ENCODE measurements around the gene CTXND1.

CTXND1 gene

DNA sequence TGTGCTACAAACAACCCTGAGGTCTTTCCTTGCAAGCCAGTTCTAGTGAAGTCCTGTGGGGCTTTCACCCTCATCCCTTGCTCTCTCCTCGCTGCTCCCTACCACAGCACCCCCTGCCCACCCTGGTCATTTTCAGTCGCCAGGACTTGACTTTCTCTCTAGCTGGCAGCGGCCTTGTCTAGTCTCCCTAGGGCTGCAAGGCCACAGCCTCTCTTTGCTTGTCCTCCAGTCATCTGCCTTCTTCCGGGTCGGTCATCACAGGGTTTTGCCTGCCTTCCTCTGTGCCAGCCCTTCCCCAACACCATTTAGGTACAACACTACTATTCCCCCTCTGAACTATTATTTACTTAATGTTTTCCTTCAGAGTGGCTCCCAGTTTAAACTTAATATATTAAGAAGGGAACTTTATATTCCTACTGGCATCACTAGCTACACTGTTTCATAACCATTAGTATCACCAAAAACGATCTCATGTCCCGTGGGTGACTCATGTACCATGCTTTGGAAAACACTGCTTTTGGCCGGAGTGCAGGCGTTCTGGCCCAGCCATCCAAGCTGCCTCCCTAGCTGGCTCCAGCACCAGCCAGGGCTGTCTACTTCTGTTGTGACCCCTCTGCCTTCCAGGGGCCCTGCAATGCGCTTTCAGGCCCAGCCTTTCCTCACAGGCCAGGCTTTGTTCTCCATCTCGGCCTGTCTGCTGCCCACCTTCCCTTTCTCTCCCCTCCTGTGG is 77.8 kb downstream of the CTXND1 start:
- peak overlapping the region; percentile 66 for H3K9ac ChIP-seq (ENCODE audit: low read length)
- H4K8ac ChIP-seq (ENCODE audit: low read length) = peak overlapping the region; percentile 13
- H3K18ac ChIP-seq (ENCODE audit: low read depth in 1 of 2, low read length in 2 of 2) = no peak overlapping the region
- H2BK5ac ChIP-seq (ENCODE audit: low read depth, low read length, poor library complexity, severe bottlenecking) = no peak overlapping the region
- peaks cover 3% of the 10 kb centered on the region for H3K79me1 ChIP-seq (replicated peaks; ENCODE audit: low read length, poor library complexity, severe bottlenecking)
- no peaks in the 10 kb centered on the region for H3K27me3 ChIP-seq (ENCODE audit: control insufficient read depth in 1 of 2, insufficient read depth in 1 of 2, low read length in 2 of 2)
- no peaks in the 10 kb centered on the region for H3K9me3 ChIP-seq (ENCODE audit: control insufficient read depth, low read length)
- H2BK120ac ChIP-seq (ENCODE audit: low read depth, low read length) = no peak overlapping the region
- H3K36me3 ChIP-seq (ENCODE audit: control insufficient read depth in 1 of 2, insufficient read depth in 2 of 2, low read depth in 1 of 2, low read length in 2 of 2) = peaks cover 51 to 67% of the 10 kb centered on the region in 2 experiments
- H3K27ac ChIP-seq (ENCODE audit: low read length, poor library complexity, severe bottlenecking) = no peak overlapping the region
- no peak overlapping the region for H4K91ac ChIP-seq (ENCODE audit: low read length)
- peak overlapping the region in 1 of 2 experiments; percentile 7 for H3K14ac ChIP-seq (ENCODE audit: low read length in 2 of 2)
- H3K4me3 ChIP-seq (ENCODE audit: insufficient read depth in 1 of 2, low read depth in 1 of 2, low read length in 2 of 2) = no peak overlapping the region
- no peak overlapping the region for H2AK5ac ChIP-seq (ENCODE audit: low read length, severe bottlenecking)
- WGBS = 85% methylated on average over 11 of the region's 11 CpGs
- no peak overlapping the region for H2BK12ac ChIP-seq (ENCODE audit: low read length in 2 of 2)
- H3K4me2 ChIP-seq (ENCODE audit: low read length, poor library complexity, severe bottlenecking) = no peak overlapping the region
- H2BK15ac ChIP-seq (ENCODE audit: low read depth, poor library complexity, severe bottlenecking) = no peak overlapping the region
- no peak overlapping the region for H3K4ac ChIP-seq (ENCODE audit: low read depth in 1 of 2, low read length in 2 of 2)
- peaks cover 4% of the 10 kb centered on the region for H3K4me1 ChIP-seq (ENCODE audit: control insufficient read depth, insufficient read depth, low read depth, low read length)
- H2AFZ ChIP-seq (ENCODE audit: low read depth, low read length) = no peak overlapping the region
- DNase-seq = peak; percentile 37
- no peak overlapping the region for H3K23ac ChIP-seq (ENCODE audit: low read length in 2 of 2)

DNA sequence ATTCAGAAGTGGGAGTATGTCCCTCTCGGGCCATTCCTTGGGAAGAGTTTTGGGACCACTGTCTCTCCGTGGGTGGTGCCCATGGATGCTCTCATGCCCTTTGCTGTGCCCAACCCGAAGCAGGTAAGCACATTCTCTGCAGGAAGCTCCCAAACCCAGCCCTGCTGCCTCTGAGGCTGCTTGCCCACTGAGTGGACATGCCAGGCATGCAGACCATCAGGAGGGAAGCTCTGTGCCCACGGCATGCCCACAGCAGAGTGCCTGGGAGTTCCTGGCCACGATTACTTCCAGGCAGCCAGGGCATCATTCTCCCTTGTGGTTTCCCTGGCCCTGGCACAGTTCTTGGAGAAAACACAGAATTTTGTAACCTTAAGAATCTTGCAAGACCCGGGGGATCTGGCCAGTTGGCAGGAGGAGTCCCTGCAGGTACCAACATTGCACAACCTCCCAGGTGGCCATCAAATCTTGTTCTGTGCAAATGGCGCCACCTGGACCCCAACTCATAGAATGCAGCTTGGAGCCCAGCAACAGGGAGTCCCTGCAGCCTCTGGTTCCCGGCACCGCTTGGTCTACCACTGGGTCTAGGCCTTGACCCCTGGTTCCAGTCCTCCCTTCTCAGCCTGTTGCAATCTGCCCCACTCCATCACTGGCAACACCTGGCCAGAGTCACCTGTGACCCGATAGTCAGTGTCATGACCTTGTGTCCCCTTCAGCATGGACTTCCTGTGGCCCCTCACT is 78.8 kb downstream of the CTXND1 start:
- no peak overlapping the region for H3K14ac ChIP-seq (ENCODE audit: low read length in 2 of 2)
- H4K91ac ChIP-seq (ENCODE audit: low read length) = peak overlapping the region; percentile 22
- no peak overlapping the region for H2AFZ ChIP-seq (ENCODE audit: low read depth, low read length)
- H3K27me3 ChIP-seq (ENCODE audit: control insufficient read depth in 1 of 2, insufficient read depth in 1 of 2, low read length in 2 of 2) = no peaks in the 10 kb centered on the region
- peaks cover 5% of the 10 kb centered on the region for H3K4me1 ChIP-seq (ENCODE audit: control insufficient read depth, insufficient read depth, low read depth, low read length)
- H3K18ac ChIP-seq (ENCODE audit: low read depth in 1 of 2, low read length in 2 of 2) = no peak overlapping the region
- 72% methylated on average over 10 of the region's 10 CpGs for WGBS
- no peak overlapping the region for H2BK5ac ChIP-seq (ENCODE audit: low read depth, low read length, poor library complexity, severe bottlenecking)
- no peak overlapping the region for H3K4me3 ChIP-seq (ENCODE audit: insufficient read depth in 1 of 2, low read depth in 1 of 2, low read length in 2 of 2)
- H3K36me3 ChIP-seq (ENCODE audit: control insufficient read depth in 1 of 2, insufficient read depth in 2 of 2, low read depth in 1 of 2, low read length in 2 of 2) = peaks cover 58 to 70% of the 10 kb centered on the region in 2 experiments
- H2BK12ac ChIP-seq (ENCODE audit: low read length in 2 of 2) = no peak overlapping the region
- H3K4me2 ChIP-seq (ENCODE audit: low read length, poor library complexity, severe bottlenecking) = no peak overlapping the region
- no peak overlapping the region for H3K4ac ChIP-seq (ENCODE audit: low read depth in 1 of 2, low read length in 2 of 2)
- H3K9ac ChIP-seq (ENCODE audit: low read length) = peak overlapping the region; percentile 66
- H3K23ac ChIP-seq (ENCODE audit: low read length in 2 of 2) = no peak overlapping the region
- H3K9me3 ChIP-seq (ENCODE audit: control insufficient read depth, low read length) = no peaks in the 10 kb centered on the region
- H2BK120ac ChIP-seq (ENCODE audit: low read depth, low read length) = no peak overlapping the region
- H2AK5ac ChIP-seq (ENCODE audit: low read length, severe bottlenecking) = no peak overlapping the region
- peak overlapping the region; percentile 32 for H4K8ac ChIP-seq (ENCODE audit: low read length)
- peaks cover 3% of the 10 kb centered on the region for H3K79me1 ChIP-seq (replicated peaks; ENCODE audit: low read length, poor library complexity, severe bottlenecking)
- no peak overlapping the region for H2BK15ac ChIP-seq (ENCODE audit: low read depth, poor library complexity, severe bottlenecking)
- DNase-seq = peak; percentile 60
- no peak overlapping the region for H3K27ac ChIP-seq (ENCODE audit: low read length, poor library complexity, severe bottlenecking)

GRCh38 chr15:80172401-80172800 is 79.6 kb downstream of the CTXND1 start:
- Histone ChIP-seq H3K4me1 (ENCODE audit: control insufficient read depth, insufficient read depth, low read depth, low read length) (peaks cover 6% of the 10 kb centered on the region), H3K27ac (ENCODE audit: low read length, poor library complexity, severe bottlenecking) (no peak overlapping the region), H2AK5ac (ENCODE audit: low read length, severe bottlenecking) (no peak overlapping the region), H4K8ac (ENCODE audit: low read length) (no peak overlapping the region), H3K18ac (ENCODE audit: low read depth in 1 of 2, low read length in 2 of 2) (no peak overlapping the region), H3K4ac (ENCODE audit: low read depth in 1 of 2, low read length in 2 of 2) (no peak overlapping the region), H2AFZ (ENCODE audit: low read depth, low read length) (no peak overlapping the region), H2BK5ac (ENCODE audit: low read depth, low read length, poor library complexity, severe bottlenecking) (no peak overlapping the region), H3K27me3 (ENCODE audit: control insufficient read depth in 1 of 2, insufficient read depth in 1 of 2, low read length in 2 of 2) (no peaks in the 10 kb centered on the region), H3K4me3 (ENCODE audit: insufficient read depth in 1 of 2, low read depth in 1 of 2, low read length in 2 of 2) (no peak overlapping the region), H3K9me3 (ENCODE audit: control insufficient read depth, low read length) (no peaks in the 10 kb centered on the region), H4K91ac (ENCODE audit: low read length) (no peak overlapping the region), H3K79me1 (replicated peaks; ENCODE audit: low read length, poor library complexity, severe bottlenecking) (peaks cover 3% of the 10 kb centered on the region), H2BK12ac (ENCODE audit: low read length in 2 of 2) (no peak overlapping the region), H2BK120ac (ENCODE audit: low read depth, low read length) (no peak overlapping the region), H3K9ac (ENCODE audit: low read length) (no peak overlapping the region), H2BK15ac (ENCODE audit: low read depth, poor library complexity, severe bottlenecking) (no peak overlapping the region), H3K14ac (ENCODE audit: low read length in 2 of 2) (no peak overlapping the region), H3K36me3 (ENCODE audit: control insufficient read depth in 1 of 2, insufficient read depth in 2 of 2, low read depth in 1 of 2, low read length in 2 of 2) (peaks cover 56 to 71% of the 10 kb centered on the region in 2 experiments), H3K4me2 (ENCODE audit: low read length, poor library complexity, severe bottlenecking) (no peak overlapping the region), H3K23ac (ENCODE audit: low read length in 2 of 2) (no peak overlapping the region)
- no peak for DNase-seq
- WGBS = 96% methylated on average over 7 of the region's 8 CpGs

DNA sequence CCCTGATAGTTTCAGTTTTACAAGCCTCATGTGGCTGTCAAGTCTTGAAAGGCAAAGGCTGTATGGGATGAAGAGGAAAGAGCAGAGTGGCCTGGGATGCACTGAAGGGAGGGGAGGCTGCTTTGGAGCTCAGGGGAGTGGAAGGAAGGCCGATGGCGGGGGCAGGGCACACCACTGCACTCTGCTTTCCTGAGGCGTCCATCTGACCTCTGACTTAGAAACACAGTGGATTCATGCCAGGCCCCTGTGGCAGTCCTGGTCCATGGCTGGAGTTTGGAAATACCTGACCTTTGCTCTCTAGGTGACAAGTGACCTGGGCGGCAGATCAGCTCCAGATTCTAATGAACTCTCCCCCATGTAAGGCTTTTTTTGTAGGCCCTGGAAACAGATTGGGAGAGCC is 80.2 kb downstream of the CTXND1 start:
- Histone ChIP-seq H4K8ac (ENCODE audit: low read length) (no peak overlapping the region), H3K4me2 (ENCODE audit: low read length, poor library complexity, severe bottlenecking) (no peak overlapping the region), H3K27ac (ENCODE audit: low read length, poor library complexity, severe bottlenecking) (no peak overlapping the region), H2BK120ac (ENCODE audit: low read depth, low read length) (no peak overlapping the region), H2BK5ac (ENCODE audit: low read depth, low read length, poor library complexity, severe bottlenecking) (no peak overlapping the region), H3K18ac (ENCODE audit: low read depth in 1 of 2, low read length in 2 of 2) (no peak overlapping the region), H2AK5ac (ENCODE audit: low read length, severe bottlenecking) (no peak overlapping the region), H3K9me3 (ENCODE audit: control insufficient read depth, low read length) (no peaks in the 10 kb centered on the region), H4K91ac (ENCODE audit: low read length) (no peak overlapping the region), H3K23ac (ENCODE audit: low read length in 2 of 2) (no peak overlapping the region), H2BK15ac (ENCODE audit: low read depth, poor library complexity, severe bottlenecking) (no peak overlapping the region), H3K9ac (ENCODE audit: low read length) (no peak overlapping the region), H3K4ac (ENCODE audit: low read depth in 1 of 2, low read length in 2 of 2) (no peak overlapping the region), H3K4me3 (ENCODE audit: insufficient read depth in 1 of 2, low read depth in 1 of 2, low read length in 2 of 2) (no peak overlapping the region), H3K79me1 (replicated peaks; ENCODE audit: low read length, poor library complexity, severe bottlenecking) (peaks cover 3% of the 10 kb centered on the region), H2BK12ac (ENCODE audit: low read length in 2 of 2) (no peak overlapping the region), H3K14ac (ENCODE audit: low read length in 2 of 2) (no peak overlapping the region), H3K27me3 (ENCODE audit: control insufficient read depth in 1 of 2, insufficient read depth in 1 of 2, low read length in 2 of 2) (no peaks in the 10 kb centered on the region), H3K4me1 (ENCODE audit: control insufficient read depth, insufficient read depth, low read depth, low read length) (peaks cover 6% of the 10 kb centered on the region), H2AFZ (ENCODE audit: low read depth, low read length) (no peak overlapping the region), H3K36me3 (ENCODE audit: control insufficient read depth in 1 of 2, insufficient read depth in 2 of 2, low read depth in 1 of 2, low read length in 2 of 2) (peaks cover 50 to 68% of the 10 kb centered on the region in 2 experiments)
- no peak for DNase-seq
- WGBS = 70% methylated on average over 4 of the region's 4 CpGs

Measured in mesenchymal stem cell (in vitro differentiated cells and primary cell).